ENCODE measurements around the gene LEMD2.

Gene LEMD2

GRCh38 chr6:33782561-33782960 is 6.4 kb downstream of the LEMD2 start:
- H3K9ac ChIP-seq (ENCODE audit: low read length in 2 of 2): no peak overlapping the region
- peaks cover 21% of the 10 kb centered on the region for H3K4me1 ChIP-seq (ENCODE audit: control insufficient read depth, insufficient read depth, low read length)
- no peak overlapping the region for H3K4me3 ChIP-seq (ENCODE audit: low read length in 2 of 2)
- no peaks in the 10 kb centered on the region for H3K9me3 ChIP-seq (ENCODE audit: control insufficient read depth in 2 of 2, low read length in 2 of 2)
- H3K36me3 ChIP-seq (ENCODE audit: control insufficient read depth in 2 of 2, insufficient read depth in 2 of 2, low read length in 2 of 2): peaks cover 48 to 65% of the 10 kb centered on the region in 2 donors
- no peak overlapping the region for H3K27ac ChIP-seq (ENCODE audit: low read length)
- no peaks in the 10 kb centered on the region for H3K27me3 ChIP-seq (ENCODE audit: control insufficient read depth in 1 of 2, insufficient read depth in 2 of 2, low read length in 2 of 2)

GRCh38 chr6:33781131-33781975 is 7.6 kb downstream of the LEMD2 start:
- Histone ChIP-seq H3K9ac (ENCODE audit: low read length in 2 of 2) (peak overlapping the region in 1 of 2 donors; percentile 6), H3K27ac (ENCODE audit: low read length) (no peak overlapping the region)

GRCh38 chr6:33779895-33780294 is 9.0 kb downstream of the LEMD2 start:
- no peaks in the 10 kb centered on the region for H3K9me3 ChIP-seq (ENCODE audit: control insufficient read depth in 2 of 2, low read length in 2 of 2)
- H3K36me3 ChIP-seq (ENCODE audit: control insufficient read depth in 2 of 2, insufficient read depth in 2 of 2, low read length in 2 of 2): peaks cover 71 to 84% of the 10 kb centered on the region in 2 donors
- H3K27ac ChIP-seq (ENCODE audit: low read length): no peak overlapping the region
- H3K4me3 ChIP-seq (ENCODE audit: low read length in 2 of 2): no peak overlapping the region
- no peak overlapping the region for H3K9ac ChIP-seq (ENCODE audit: low read length in 2 of 2)
- no peaks in the 10 kb centered on the region for H3K27me3 ChIP-seq (ENCODE audit: control insufficient read depth in 1 of 2, insufficient read depth in 2 of 2, low read length in 2 of 2)
- H3K4me1 ChIP-seq (ENCODE audit: control insufficient read depth, insufficient read depth, low read length): peaks cover 5% of the 10 kb centered on the region

More at GRCh38 chr6:33781131-33781975, 7.6 kb downstream of the LEMD2 start:
- Histone ChIP-seq H3K36me3 (ENCODE audit: control insufficient read depth in 2 of 2, insufficient read depth in 2 of 2, low read length in 2 of 2) (peaks cover 59 to 74% of the 10 kb centered on the region in 2 donors), H3K4me1 (ENCODE audit: control insufficient read depth, insufficient read depth, low read length) (peaks cover 12% of the 10 kb centered on the region), H3K4me3 (ENCODE audit: low read length in 2 of 2) (no peak overlapping the region), H3K27me3 (ENCODE audit: control insufficient read depth in 1 of 2, insufficient read depth in 2 of 2, low read length in 2 of 2) (no peaks in the 10 kb centered on the region), H3K9me3 (ENCODE audit: control insufficient read depth in 2 of 2, low read length in 2 of 2) (no peaks in the 10 kb centered on the region)

- Histone ChIP-seq H3K4me1 (ENCODE audit: control insufficient read depth, insufficient read depth, low read length) (no peaks in the 10 kb centered on the region), H3K27ac (ENCODE audit: low read length) (no peak overlapping the region), H3K27me3 (ENCODE audit: control insufficient read depth in 1 of 2, insufficient read depth in 2 of 2, low read length in 2 of 2) (no peaks in the 10 kb centered on the region), H3K36me3 (ENCODE audit: control insufficient read depth in 2 of 2, insufficient read depth in 2 of 2, low read length in 2 of 2) (peaks cover 75 to 83% of the 10 kb centered on the region in 2 donors), H3K4me3 (ENCODE audit: low read length in 2 of 2) (no peak overlapping the region), H3K9ac (ENCODE audit: low read length in 2 of 2) (no peak overlapping the region), H3K9me3 (ENCODE audit: control insufficient read depth in 2 of 2, low read length in 2 of 2) (no peaks in the 10 kb centered on the region)
These were observed 9.6 kb downstream of the LEMD2 start for GRCh38 chr6:33779290-33779689.

GRCh38 chr6:33778444-33779121 is 10.3 kb downstream of the LEMD2 start:
- Histone ChIP-seq H3K4me3 (ENCODE audit: low read length in 2 of 2) (no peak overlapping the region), H3K36me3 (ENCODE audit: control insufficient read depth in 2 of 2, insufficient read depth in 2 of 2, low read length in 2 of 2) (peaks cover 72 to 81% of the 10 kb centered on the region in 2 donors), H3K9ac (ENCODE audit: low read length in 2 of 2) (no peak overlapping the region), H3K4me1 (ENCODE audit: control insufficient read depth, insufficient read depth, low read length) (peaks cover under 1% of the 10 kb centered on the region), H3K27me3 (ENCODE audit: control insufficient read depth in 1 of 2, insufficient read depth in 2 of 2, low read length in 2 of 2) (no peaks in the 10 kb centered on the region), H3K27ac (ENCODE audit: low read length) (no peak overlapping the region), H3K9me3 (ENCODE audit: control insufficient read depth in 2 of 2, low read length in 2 of 2) (no peaks in the 10 kb centered on the region)

- peaks cover 71 to 80% of the 10 kb centered on the region in 2 donors for H3K36me3 ChIP-seq (ENCODE audit: control insufficient read depth in 2 of 2, insufficient read depth in 2 of 2, low read length in 2 of 2)
These were observed 11.2 kb downstream of the LEMD2 start for GRCh38 chr6:33777398-33778388.

GRCh38 chr6:33776764-33777163 is 12.2 kb downstream of the LEMD2 start:
- H3K36me3 ChIP-seq (ENCODE audit: control insufficient read depth in 2 of 2, insufficient read depth in 2 of 2, low read length in 2 of 2): peaks cover 71 to 81% of the 10 kb centered on the region in 2 donors
- H3K9ac ChIP-seq (ENCODE audit: low read length in 2 of 2): no peak overlapping the region
- no peaks in the 10 kb centered on the region for H3K27me3 ChIP-seq (ENCODE audit: control insufficient read depth in 1 of 2, insufficient read depth in 2 of 2, low read length in 2 of 2)
- no peak overlapping the region for H3K4me3 ChIP-seq (ENCODE audit: low read length in 2 of 2)
- H3K9me3 ChIP-seq (ENCODE audit: control insufficient read depth in 2 of 2, low read length in 2 of 2): no peaks in the 10 kb centered on the region
- no peak overlapping the region for H3K27ac ChIP-seq (ENCODE audit: low read length)
- peaks cover 12% of the 10 kb centered on the region for H3K4me1 ChIP-seq (ENCODE audit: control insufficient read depth, insufficient read depth, low read length)

More at GRCh38 chr6:33777398-33778388, 11.2 kb downstream of the LEMD2 start:
- Histone ChIP-seq H3K9ac (ENCODE audit: low read length in 2 of 2) (no peak overlapping the region), H3K4me1 (ENCODE audit: control insufficient read depth, insufficient read depth, low read length) (peaks cover 5% of the 10 kb centered on the region), H3K27me3 (ENCODE audit: control insufficient read depth in 1 of 2, insufficient read depth in 2 of 2, low read length in 2 of 2) (no peaks in the 10 kb centered on the region), H3K27ac (ENCODE audit: low read length) (no peak overlapping the region), H3K4me3 (ENCODE audit: low read length in 2 of 2) (no peak overlapping the region), H3K9me3 (ENCODE audit: control insufficient read depth in 2 of 2, low read length in 2 of 2) (no peaks in the 10 kb centered on the region)

- no peaks in the 10 kb centered on the region for H3K9me3 ChIP-seq (ENCODE audit: control insufficient read depth in 2 of 2, low read length in 2 of 2)
- H3K36me3 ChIP-seq (ENCODE audit: control insufficient read depth in 2 of 2, insufficient read depth in 2 of 2, low read length in 2 of 2): peaks cover 71 to 81% of the 10 kb centered on the region in 2 donors
- H3K27me3 ChIP-seq (ENCODE audit: control insufficient read depth in 1 of 2, insufficient read depth in 2 of 2, low read length in 2 of 2): no peaks in the 10 kb centered on the region
- H3K27ac ChIP-seq (ENCODE audit: low read length): no peak overlapping the region
- no peak overlapping the region for H3K4me3 ChIP-seq (ENCODE audit: low read length in 2 of 2)
- H3K4me1 ChIP-seq (ENCODE audit: control insufficient read depth, insufficient read depth, low read length): peaks cover 18% of the 10 kb centered on the region
- no peak overlapping the region for H3K9ac ChIP-seq (ENCODE audit: low read length in 2 of 2)
These were observed 12.7 kb downstream of the LEMD2 start for GRCh38 chr6:33776186-33776585.

- Histone ChIP-seq H3K4me1 (ENCODE audit: control insufficient read depth, insufficient read depth, low read length) (peaks cover 32% of the 10 kb centered on the region), H3K27ac (ENCODE audit: low read length) (no peak overlapping the region), H3K9ac (ENCODE audit: low read length in 2 of 2) (no peak overlapping the region), H3K27me3 (ENCODE audit: control insufficient read depth in 1 of 2, insufficient read depth in 2 of 2, low read length in 2 of 2) (no peaks in the 10 kb centered on the region), H3K9me3 (ENCODE audit: control insufficient read depth in 2 of 2, low read length in 2 of 2) (no peaks in the 10 kb centered on the region), H3K4me3 (ENCODE audit: low read length in 2 of 2) (no peak overlapping the region), H3K36me3 (ENCODE audit: control insufficient read depth in 2 of 2, insufficient read depth in 2 of 2, low read length in 2 of 2) (peaks cover 64 to 70% of the 10 kb centered on the region in 2 donors)
These were observed 14.2 kb downstream of the LEMD2 start for GRCh38 chr6:33774774-33775173.

- Histone ChIP-seq H3K4me3 (ENCODE audit: low read length in 2 of 2) (no peak overlapping the region), H3K27me3 (ENCODE audit: control insufficient read depth in 1 of 2, insufficient read depth in 2 of 2, low read length in 2 of 2) (no peaks in the 10 kb centered on the region), H3K36me3 (ENCODE audit: control insufficient read depth in 2 of 2, insufficient read depth in 2 of 2, low read length in 2 of 2) (peaks cover 46 to 53% of the 10 kb centered on the region in 2 donors), H3K9ac (ENCODE audit: low read length in 2 of 2) (no peak overlapping the region), H3K9me3 (ENCODE audit: control insufficient read depth in 2 of 2, low read length in 2 of 2) (no peaks in the 10 kb centered on the region), H3K27ac (ENCODE audit: low read length) (no peak overlapping the region), H3K4me1 (ENCODE audit: control insufficient read depth, insufficient read depth, low read length) (peaks cover 34% of the 10 kb centered on the region)
These were observed 15.9 kb downstream of the LEMD2 start for GRCh38 chr6:33772902-33773472.

All from stomach smooth muscle (tissue), 2 donors.